Effector memory CD4-positive, alpha-beta T cell (primary cell): ENCODE results near the gene CCDC192.

Source experiments
- DNase-seq, 3 donors: peaks; one replicate each; pipeline ENCODE4 v3.0.0-alpha.2; 2020
- H3K27ac ChIP-seq: 2 replicates; pipeline ENCODE4 v1.7.0; 2013; ENCODE audit warnings: mild to moderate bottlenecking, low read length, moderate library complexity; ENCODE audit not compliant: insufficient read depth, poor library complexity, severe bottlenecking
- H3K27me3 ChIP-seq: replicated peaks from 2 replicates; pipeline ENCODE4 v1.7.0; 2013; ENCODE audit warnings: mild to moderate bottlenecking, low read length; ENCODE audit not compliant: insufficient read depth, control insufficient read depth, poor library complexity, severe bottlenecking
- H3K36me3 ChIP-seq: 2 replicates; pipeline ENCODE4 v1.7.0; 2013; ENCODE audit warnings: mild to moderate bottlenecking, low read length, moderate library complexity; ENCODE audit not compliant: control insufficient read depth, insufficient read depth
- H3K4me1 ChIP-seq: 2 replicates; pipeline ENCODE4 v1.7.0; 2013; ENCODE audit warnings: low read length, mild to moderate bottlenecking; ENCODE audit not compliant: control insufficient read depth, insufficient read depth, poor library complexity, severe bottlenecking
- H3K4me3 ChIP-seq: 2 replicates; pipeline ENCODE4 v1.7.0; 2013; ENCODE audit warnings: low read length, low read depth, mild to moderate bottlenecking; ENCODE audit not compliant: insufficient read depth, poor library complexity, severe bottlenecking
- H3K9me3 ChIP-seq: 2 replicates; pipeline ENCODE4 v1.7.0; 2013; ENCODE audit warnings: mild to moderate bottlenecking, low read length, moderate library complexity; ENCODE audit not compliant: control insufficient read depth

Gene CCDC192

GRCh38 chr5:127967323-127967982 is 264.3 kb downstream of the CCDC192 start:
- no peak for DNase-seq

GRCh38 chr5:127967983-127968592 is 264.9 kb downstream of the CCDC192 start:
- no peaks in the 10 kb centered on the region for H3K36me3 ChIP-seq
- no peaks in the 10 kb centered on the region for H3K27me3 ChIP-seq

More at GRCh38 chr5:127967323-127967982, 264.3 kb downstream of the CCDC192 start:
- Histone ChIP-seq H3K4me1 (no peaks in the 10 kb centered on the region), H3K36me3 (no peaks in the 10 kb centered on the region), H3K9me3 (no peaks in the 10 kb centered on the region), H3K27me3 (no peaks in the 10 kb centered on the region), H3K4me3 (no peak overlapping the region), H3K27ac (no peak overlapping the region)

GRCh38 chr5:127969002-127969401 is 265.8 kb downstream of the CCDC192 start:
- H3K27ac ChIP-seq, result no peak overlapping the region
- H3K4me1 ChIP-seq, result no peaks in the 10 kb centered on the region
- no peak overlapping the region for H3K4me3 ChIP-seq
- H3K27me3 ChIP-seq, result no peaks in the 10 kb centered on the region
- no peaks in the 10 kb centered on the region for H3K9me3 ChIP-seq
- H3K36me3 ChIP-seq, result no peaks in the 10 kb centered on the region
- no peak for DNase-seq

More at GRCh38 chr5:127967983-127968592, 264.9 kb downstream of the CCDC192 start:
- no peaks in the 10 kb centered on the region for H3K4me1 ChIP-seq
- no peaks in the 10 kb centered on the region for H3K9me3 ChIP-seq
- no peak for DNase-seq
- no peak overlapping the region for H3K27ac ChIP-seq
- no peak overlapping the region for H3K4me3 ChIP-seq

- H3K4me3 ChIP-seq, result no peak overlapping the region
- no peaks in the 10 kb centered on the region for H3K9me3 ChIP-seq
- DNase-seq, result no peak
- no peak overlapping the region for H3K27ac ChIP-seq
- no peaks in the 10 kb centered on the region for H3K27me3 ChIP-seq
- no peaks in the 10 kb centered on the region for H3K4me1 ChIP-seq
- H3K36me3 ChIP-seq, result no peaks in the 10 kb centered on the region
Observed at GRCh38 chr5:127969651-127970050, 266.5 kb downstream of the CCDC192 start.

- Histone ChIP-seq H3K36me3 (no peaks in the 10 kb centered on the region), H3K4me1 (no peaks in the 10 kb centered on the region), H3K27ac (no peak overlapping the region), H3K9me3 (no peaks in the 10 kb centered on the region), H3K4me3 (no peak overlapping the region), H3K27me3 (no peaks in the 10 kb centered on the region)
- no peak for DNase-seq
Observed at GRCh38 chr5:127970081-127970480, 266.9 kb downstream of the CCDC192 start.

GRCh38 chr5:127970854-127971425 is 267.7 kb downstream of the CCDC192 start:
- H3K27ac ChIP-seq, result no peak overlapping the region
- no peaks in the 10 kb centered on the region for H3K36me3 ChIP-seq
- DNase-seq, result no peak
- H3K9me3 ChIP-seq, result no peaks in the 10 kb centered on the region
- H3K4me3 ChIP-seq, result no peak overlapping the region
- H3K4me1 ChIP-seq, result no peaks in the 10 kb centered on the region
- H3K27me3 ChIP-seq, result no peaks in the 10 kb centered on the region

GRCh38 chr5:127975961-127976360 is 272.8 kb downstream of the CCDC192 start:
- DNase-seq, result no peak
- Histone ChIP-seq H3K9me3 (no peaks in the 10 kb centered on the region), H3K4me3 (no peak overlapping the region), H3K27me3 (no peaks in the 10 kb centered on the region), H3K27ac (no peak overlapping the region), H3K4me1 (no peaks in the 10 kb centered on the region), H3K36me3 (no peaks in the 10 kb centered on the region)

GRCh38 chr5:127976525-127976924 is 273.3 kb downstream of the CCDC192 start:
- Histone ChIP-seq H3K4me3 (no peak overlapping the region), H3K4me1 (no peaks in the 10 kb centered on the region), H3K27me3 (no peaks in the 10 kb centered on the region), H3K9me3 (no peaks in the 10 kb centered on the region), H3K36me3 (no peaks in the 10 kb centered on the region), H3K27ac (no peak overlapping the region)
- DNase-seq, result no peak

- Histone ChIP-seq H3K36me3 (no peaks in the 10 kb centered on the region), H3K27ac (no peak overlapping the region)
Observed at GRCh38 chr5:127976991-127977717, 274.0 kb downstream of the CCDC192 start.

More at GRCh38 chr5:127976991-127977717, 274.0 kb downstream of the CCDC192 start:
- no peaks in the 10 kb centered on the region for H3K4me1 ChIP-seq
- H3K9me3 ChIP-seq, result no peaks in the 10 kb centered on the region
- no peak for DNase-seq
- H3K27me3 ChIP-seq, result no peaks in the 10 kb centered on the region
- no peak overlapping the region for H3K4me3 ChIP-seq
